ENCODE results near the gene SLC4A5. TPM values are rescaled to one million over a fixed set of nuclear protein-coding genes. Genes with fewer than 3 reads are reported as not detected.

The SLC4A5 gene
- total RNA-seq, 1 experiment from 2014 or later: 1.8 TPM

DNA sequence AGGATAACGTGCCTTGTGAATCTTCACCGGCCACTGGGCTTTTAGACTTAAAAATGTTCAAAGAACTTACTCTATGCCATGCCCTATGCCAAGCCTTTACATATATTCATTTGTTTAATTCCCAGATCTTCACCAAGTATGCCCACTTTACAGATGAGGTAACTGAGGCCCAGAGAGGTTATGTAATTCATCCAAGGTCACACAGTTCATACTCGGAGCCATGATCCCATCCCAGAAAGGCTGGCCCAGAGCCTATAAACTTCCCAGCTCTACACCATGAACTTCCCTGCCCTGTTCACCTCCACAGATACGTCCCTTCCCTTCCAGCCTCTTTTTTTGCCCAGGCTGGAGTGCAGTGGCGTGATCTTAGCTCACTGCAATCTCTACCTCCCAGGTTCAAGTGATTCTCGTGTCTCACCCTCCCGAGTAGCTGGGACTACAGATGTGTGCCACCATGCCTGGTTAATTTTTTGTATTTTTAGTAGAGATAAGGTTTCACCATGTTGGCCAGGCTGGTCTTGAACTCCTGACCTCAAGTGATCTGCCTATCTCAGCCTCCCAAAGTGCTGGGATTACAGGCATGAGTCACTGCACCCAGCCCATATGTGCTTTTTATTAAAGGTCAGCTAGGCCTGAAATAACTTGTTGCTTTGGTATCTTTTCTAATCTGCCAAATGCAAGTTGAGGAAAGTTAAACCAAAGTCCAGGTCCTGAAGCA lies 100.7 kb downstream of the SLC4A5 start:
- CTCF ChIA-PET: no interaction called here

DNA sequence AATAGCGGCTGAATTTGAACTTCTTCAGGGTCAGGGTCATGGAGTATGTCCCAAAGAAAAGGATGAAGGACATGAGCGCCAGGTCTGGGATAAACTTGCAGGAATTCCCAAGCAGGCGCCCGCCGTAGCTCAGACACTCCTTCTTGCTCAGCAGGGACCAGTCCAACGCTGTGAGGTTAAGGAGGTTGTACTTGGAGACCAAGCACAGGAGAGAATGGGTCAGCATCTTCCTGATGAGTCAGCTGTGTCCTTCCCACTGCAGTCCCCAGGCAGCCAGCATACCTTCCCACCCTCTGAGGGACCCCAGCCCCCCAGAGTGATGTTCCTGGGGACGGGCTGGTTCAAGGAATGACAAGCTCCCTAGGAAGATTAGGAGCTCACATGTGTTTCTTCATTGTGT lies 103.9 kb downstream of the SLC4A5 start:
- no TSS peak for BruUV-seq (replicated peaks)
- TF ChIP-seq, protein P1, sequence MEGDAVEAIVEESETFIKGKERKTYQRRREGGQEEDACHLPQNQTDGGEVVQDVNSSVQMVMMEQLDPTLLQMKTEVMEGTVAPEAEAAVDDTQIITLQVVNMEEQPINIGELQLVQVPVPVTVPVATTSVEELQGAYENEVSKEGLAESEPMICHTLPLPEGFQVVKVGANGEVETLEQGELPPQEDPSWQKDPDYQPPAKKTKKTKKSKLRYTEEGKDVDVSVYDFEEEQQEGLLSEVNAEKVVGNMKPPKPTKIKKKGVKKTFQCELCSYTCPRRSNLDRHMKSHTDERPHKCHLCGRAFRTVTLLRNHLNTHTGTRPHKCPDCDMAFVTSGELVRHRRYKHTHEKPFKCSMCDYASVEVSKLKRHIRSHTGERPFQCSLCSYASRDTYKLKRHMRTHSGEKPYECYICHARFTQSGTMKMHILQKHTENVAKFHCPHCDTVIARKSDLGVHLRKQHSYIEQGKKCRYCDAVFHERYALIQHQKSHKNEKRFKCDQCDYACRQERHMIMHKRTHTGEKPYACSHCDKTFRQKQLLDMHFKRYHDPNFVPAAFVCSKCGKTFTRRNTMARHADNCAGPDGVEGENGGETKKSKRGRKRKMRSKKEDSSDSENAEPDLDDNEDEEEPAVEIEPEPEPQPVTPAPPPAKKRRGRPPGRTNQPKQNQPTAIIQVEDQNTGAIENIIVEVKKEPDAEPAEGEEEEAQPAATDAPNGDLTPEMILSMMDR (conservative IDR thresholded peaks at IDR 0.05; ENCODE audit: low read depth, low read length): no peak
- no peak for TF ChIP-seq EZH2 (IDR thresholded peaks at IDR 0.05; ENCODE audit: borderline replicate concordance, low read depth, low read length, poor library complexity, severe bottlenecking)
- no peak overlapping the region for H3K27ac ChIP-seq (ENCODE audit: low read depth, low read length, poor library complexity, severe bottlenecking)
- H3K4me1 ChIP-seq (ENCODE audit: insufficient read depth, low read length, poor library complexity, severe bottlenecking): peaks cover 2% of the 10 kb centered on the region
- ChIA-PET CTCF (no interaction called here), POLR2A (ENCODE audit: low non-redundant PET) (no interaction called here)
- DNase-seq (ENCODE audit: low spot score): no peak
- no peak overlapping the region for H3K4me3 ChIP-seq (ENCODE audit: low read depth, low read length, poor library complexity, severe bottlenecking)
- no peaks in the 10 kb centered on the region for H3K9me3 ChIP-seq (ENCODE audit: low read depth, low read length, poor library complexity, severe bottlenecking)
- intact Hi-C loops (cut with micrococcal nuclease; ENCODE audit: unreplicated experiment): no loop called here
- H3K27me3 ChIP-seq (replicated peaks; ENCODE audit: insufficient read depth, low read depth, low read length, poor library complexity): no peaks in the 10 kb centered on the region
- no peaks in the 10 kb centered on the region for H3K36me3 ChIP-seq (ENCODE audit: insufficient read depth, low read length, poor library complexity, severe bottlenecking)

More for the DNA sequence above, 100.7 kb downstream of the SLC4A5 start:
- no peak overlapping the region for H3K27ac ChIP-seq (ENCODE audit: low read depth, low read length, poor library complexity, severe bottlenecking)
- no peaks in the 10 kb centered on the region for H3K36me3 ChIP-seq (ENCODE audit: insufficient read depth, low read length, poor library complexity, severe bottlenecking)
- no peaks in the 10 kb centered on the region for H3K27me3 ChIP-seq (replicated peaks; ENCODE audit: insufficient read depth, low read depth, low read length, poor library complexity)
- no peaks in the 10 kb centered on the region for H3K4me1 ChIP-seq (ENCODE audit: insufficient read depth, low read length, poor library complexity, severe bottlenecking)
- no peak overlapping the region for H3K4me3 ChIP-seq (ENCODE audit: low read depth, low read length, poor library complexity, severe bottlenecking)
- BruUV-seq (replicated peaks): no TSS peak
- POLR2A ChIA-PET (ENCODE audit: low non-redundant PET): no interaction called here
- no peaks in the 10 kb centered on the region for H3K9me3 ChIP-seq (ENCODE audit: low read depth, low read length, poor library complexity, severe bottlenecking)
- DNase-seq (ENCODE audit: low spot score): no peak
- intact Hi-C loops (cut with micrococcal nuclease; ENCODE audit: unreplicated experiment): no loop called here
- no peak for TF ChIP-seq EZH2 (IDR thresholded peaks at IDR 0.05; ENCODE audit: borderline replicate concordance, low read depth, low read length, poor library complexity, severe bottlenecking)
- TF ChIP-seq, protein P1 (conservative IDR thresholded peaks at IDR 0.05; ENCODE audit: low read depth, low read length): no peak

DNA sequence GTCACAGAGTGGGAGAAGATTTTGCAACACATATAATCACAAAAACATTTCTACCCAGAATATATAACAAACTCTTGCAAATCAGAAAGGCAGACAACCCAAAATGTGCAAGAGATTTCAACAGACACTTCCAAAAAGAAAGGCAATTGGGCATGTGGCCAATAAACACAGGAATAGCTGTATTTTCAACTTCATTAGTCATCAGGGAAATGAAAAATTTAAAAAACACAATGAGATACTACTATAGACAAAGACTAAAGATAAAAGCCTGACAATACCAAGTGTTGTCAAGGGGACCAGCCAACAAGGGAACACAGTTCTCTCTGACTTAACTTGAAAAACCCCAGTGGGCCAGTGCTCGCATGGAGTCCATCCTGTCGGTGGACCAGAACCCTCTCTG lies 104.3 kb downstream of the SLC4A5 start:
- no TSS peak for BruUV-seq (replicated peaks)

More for the DNA sequence above, 104.3 kb downstream of the SLC4A5 start:
- H3K9me3 ChIP-seq (ENCODE audit: low read depth, low read length, poor library complexity, severe bottlenecking): no peaks in the 10 kb centered on the region
- intact Hi-C loops (cut with micrococcal nuclease; ENCODE audit: unreplicated experiment): no loop called here
- peak; percentile 25 for DNase-seq (ENCODE audit: low spot score)
- ChIA-PET CTCF (no interaction called here), POLR2A (ENCODE audit: low non-redundant PET) (no interaction called here)
- no peaks in the 10 kb centered on the region for H3K27me3 ChIP-seq (replicated peaks; ENCODE audit: insufficient read depth, low read depth, low read length, poor library complexity)
- TF ChIP-seq EZH2 (IDR thresholded peaks at IDR 0.05; ENCODE audit: borderline replicate concordance, low read depth, low read length, poor library complexity, severe bottlenecking): no peak
- TF ChIP-seq, protein P1 (conservative IDR thresholded peaks at IDR 0.05; ENCODE audit: low read depth, low read length): no peak
- no peak overlapping the region for H3K4me3 ChIP-seq (ENCODE audit: low read depth, low read length, poor library complexity, severe bottlenecking)
- H3K36me3 ChIP-seq (ENCODE audit: insufficient read depth, low read length, poor library complexity, severe bottlenecking): no peaks in the 10 kb centered on the region
- no peak overlapping the region for H3K27ac ChIP-seq (ENCODE audit: low read depth, low read length, poor library complexity, severe bottlenecking)
- H3K4me1 ChIP-seq (ENCODE audit: insufficient read depth, low read length, poor library complexity, severe bottlenecking): peaks cover 2% of the 10 kb centered on the region

Measured in A673 (cell line).